22Rv1 (cell line): ENCODE results near the gene ICAM1.

Experiments used
- CTCF ChIP-seq: fragments of 450-650 bp; IDR thresholded peaks from 2 replicates; pipeline ENCODE4 v1.5.1; 2017; ENCODE audit warnings: mild to moderate bottlenecking
- ZFX ChIP-seq: fragments of 450-650 bp; IDR thresholded peaks from 2 replicates; pipeline ENCODE4 v1.6.1; 2017; ENCODE audit warnings: antibody characterized with exemption, borderline replicate concordance

GRCh38 chr19:10290357-10290875 lies 19.5 kb downstream of the ICAM1 start:
- TF ChIP-seq CTCF, result no peak
- TF ChIP-seq ZFX, result no peak
